ENCODE data around the gene APRT. TPM values are rescaled to one million over a fixed set of nuclear protein-coding genes. Genes with fewer than 3 reads are reported as not detected.

Gene APRT
- total and polyA plus RNA-seq, 9 of the 15 experiments (the other 6 are each of a cell fraction or from before 2014, with no cell fraction given), result 41.7 to 409 (median 146) TPM

GRCh38 chr16:88856828-88857727 lies 45.4 kb upstream of the APRT start, which contains the start of the genes GALNS and TRAPPC2L (continued):
- TF ChIP-seq, protein P1, sequence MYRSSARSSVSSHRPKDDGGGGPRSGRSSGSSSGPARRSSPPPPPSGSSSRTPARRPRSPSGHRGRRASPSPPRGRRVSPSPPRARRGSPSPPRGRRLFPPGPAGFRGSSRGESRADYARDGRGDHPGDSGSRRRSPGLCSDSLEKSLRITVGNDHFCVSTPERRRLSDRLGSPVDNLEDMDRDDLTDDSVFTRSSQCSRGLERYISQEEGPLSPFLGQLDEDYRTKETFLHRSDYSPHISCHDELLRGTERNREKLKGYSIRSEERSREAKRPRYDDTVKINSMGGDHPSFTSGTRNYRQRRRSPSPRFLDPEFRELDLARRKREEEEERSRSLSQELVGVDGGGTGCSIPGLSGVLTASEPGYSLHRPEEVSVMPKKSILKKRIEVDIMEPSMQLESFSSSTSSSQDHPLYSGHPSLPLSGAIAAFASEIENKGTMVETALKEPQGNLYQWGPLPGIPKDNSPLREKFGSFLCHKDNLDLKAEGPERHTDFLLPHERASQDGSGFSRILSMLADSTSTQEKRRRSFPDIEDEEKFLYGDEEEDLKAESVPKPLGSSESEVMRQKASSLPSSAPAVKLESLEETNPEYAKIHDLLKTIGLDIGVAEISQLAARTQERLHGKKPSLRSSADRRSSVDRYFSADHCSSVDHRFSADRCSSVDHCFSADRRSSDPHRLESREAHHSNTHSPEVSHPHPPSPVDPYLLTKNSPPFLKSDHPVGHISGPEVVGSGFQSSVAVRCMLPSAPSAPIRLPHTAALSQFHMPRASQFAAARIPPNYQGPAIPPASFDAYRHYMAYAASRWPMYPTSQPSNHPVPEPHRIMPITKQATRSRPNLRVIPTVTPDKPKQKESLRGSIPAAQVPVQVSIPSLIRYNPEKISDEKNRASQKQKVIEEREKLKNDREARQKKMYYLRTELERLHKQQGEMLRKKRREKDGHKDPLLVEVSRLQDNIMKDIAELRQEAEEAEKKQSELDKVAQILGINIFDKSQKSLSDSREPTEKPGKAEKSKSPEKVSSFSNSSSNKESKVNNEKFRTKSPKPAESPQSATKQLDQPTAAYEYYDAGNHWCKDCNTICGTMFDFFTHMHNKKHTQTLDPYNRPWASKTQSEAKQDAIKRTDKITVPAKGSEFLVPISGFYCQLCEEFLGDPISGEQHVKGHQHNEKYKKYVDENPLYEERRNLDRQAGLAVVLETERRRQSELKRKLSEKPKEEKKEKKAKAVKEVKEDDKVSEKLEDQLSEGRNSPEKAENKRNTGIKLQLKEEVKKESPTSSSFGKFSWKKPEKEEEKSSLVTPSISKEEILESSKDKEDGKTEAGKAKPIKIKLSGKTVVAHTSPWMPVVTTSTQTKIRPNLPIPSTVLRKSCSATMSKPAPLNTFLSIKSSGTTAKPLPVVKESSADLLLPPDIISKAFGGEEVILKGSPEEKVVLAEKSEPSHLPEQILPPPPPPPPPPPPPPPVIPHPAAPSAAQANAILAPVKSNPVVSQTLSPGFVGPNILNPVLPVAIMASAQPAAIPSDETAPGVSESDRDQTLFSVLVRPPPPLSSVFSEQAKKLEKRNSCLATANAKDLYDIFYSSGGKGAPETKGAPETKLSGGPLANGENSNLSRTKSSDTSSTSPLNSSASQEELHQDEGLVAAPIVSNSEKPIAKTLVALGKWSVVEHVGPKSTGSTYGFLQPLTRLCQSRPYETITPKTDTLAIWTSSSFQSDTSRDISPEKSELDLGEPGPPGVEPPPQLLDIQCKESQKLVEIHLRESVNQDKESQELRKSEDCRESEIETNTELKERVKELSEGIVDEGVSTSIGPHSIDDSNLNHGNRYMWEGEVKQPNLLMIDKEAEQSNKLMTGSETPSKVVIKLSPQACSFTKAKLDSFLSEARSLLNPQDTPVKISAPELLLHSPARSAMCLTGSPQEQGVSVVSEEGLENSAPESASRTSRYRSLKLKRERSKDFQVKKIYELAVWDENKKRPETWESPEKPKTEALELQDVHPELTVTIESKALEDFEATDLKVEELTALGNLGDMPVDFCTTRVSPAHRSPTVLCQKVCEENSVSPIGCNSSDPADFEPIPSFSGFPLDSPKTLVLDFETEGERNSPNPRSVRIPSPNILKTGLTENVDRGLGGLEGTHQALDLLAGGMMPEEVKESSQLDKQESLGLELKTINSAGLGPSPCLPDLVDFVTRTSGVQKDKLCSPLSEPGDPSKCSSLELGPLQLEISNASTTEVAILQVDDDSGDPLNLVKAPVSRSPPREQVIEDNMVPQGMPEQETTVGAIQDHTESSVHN (IDR thresholded peaks at IDR 0.05; ENCODE audit: borderline replicate concordance in 1 of 2, low read depth in 1 of 2), result no peak
- TF ChIP-seq ZNF512 (tag; IDR thresholded peaks at IDR 0.05) (no peak), XRCC4 (IDR thresholded peaks at IDR 0.05; ENCODE audit: extremely low read depth, insufficient read depth, insufficient read length) (no peak), RREB1 (CRISPR knock-in tag; IDR thresholded peaks at IDR 0.05) (peak; percentile 78; the same call in 1 of the 2 replicates), ATF1 (CRISPR knock-in tag; IDR thresholded peaks at IDR 0.05) (no peak), ATF1 (tag; IDR thresholded peaks at IDR 0.05) (peak; percentile 74), STAT6 (CRISPR knock-in tag; IDR thresholded peaks at IDR 0.05) (peak; percentile 71; the same call in 1 of the 2 replicates)
